SU-DHL-6 (cell line): ENCODE measurements around the gene VAT1.

Experiments used
- CTCF ChIP-seq: fragments of 200-600 bp; sonication (generic); IDR thresholded peaks from one replicate; pipeline ENCODE4 v1.5.1; 2017; ENCODE audit warnings: antibody characterized with exemption, mild to moderate bottlenecking, low read length, moderate library complexity; ENCODE audit not compliant: insufficient read depth, poor library complexity, severe bottlenecking
- EZH2phosphoT487 ChIP-seq: fragments of 200-600 bp; sonication (generic), shearing (Covaris generic); conservative IDR thresholded peaks from 2 replicates; pipeline ENCODE4 v1.6.1; 2018; ENCODE audit warnings: mild to moderate bottlenecking, antibody characterized with exemption, low read length, moderate library complexity, mixed read lengths

DNA sequence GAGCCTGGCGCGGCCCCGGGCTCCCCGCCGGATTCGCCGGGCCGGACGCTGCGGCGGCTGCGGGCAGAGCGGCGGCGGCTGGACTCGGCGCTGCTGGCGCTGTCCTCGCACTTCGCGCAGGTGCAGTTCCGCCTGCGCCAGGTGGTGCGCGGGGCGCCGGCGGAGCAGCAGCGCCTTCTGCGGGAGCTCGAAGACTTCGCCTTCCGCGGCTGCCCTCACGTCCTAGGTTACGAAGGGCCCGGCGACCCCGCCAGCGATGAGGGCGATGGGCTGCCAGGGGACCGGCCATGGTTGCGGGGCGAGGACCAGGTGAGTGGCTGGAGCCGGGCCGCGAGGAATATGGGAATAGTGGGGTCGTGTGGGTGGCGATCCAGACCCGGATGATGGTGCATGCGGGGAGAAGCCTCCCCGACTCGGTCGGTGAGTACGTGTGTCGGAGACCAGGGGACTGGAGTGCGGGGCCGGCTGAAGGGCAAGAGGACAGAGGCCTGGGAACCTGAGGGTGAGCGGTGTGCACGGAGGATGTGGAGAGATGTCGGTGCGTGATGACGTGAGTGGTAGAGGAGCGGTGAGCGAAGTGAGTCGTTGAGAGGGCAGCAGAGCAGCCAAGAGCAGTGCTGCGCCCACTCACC is 41.3 kb downstream of the VAT1 start:
- TF ChIP-seq CTCF (no peak), EZH2phosphoT487 (no peak)
